ENCODE results near the gene PITPNC1.
"Not testable (repeated sequence)": the region's sequence is repeated elsewhere in the genome, so short reads cannot be mapped to it uniquely, and the experiment has no call there.

Gene PITPNC1

GRCh38 chr17:67632141-67632540 lies 255.1 kb downstream of the PITPNC1 start:
- no peak for DNase-seq

- no peak for DNase-seq
Observed at GRCh38 chr17:67633751-67634211, 256.7 kb downstream of the PITPNC1 start.

DNA sequence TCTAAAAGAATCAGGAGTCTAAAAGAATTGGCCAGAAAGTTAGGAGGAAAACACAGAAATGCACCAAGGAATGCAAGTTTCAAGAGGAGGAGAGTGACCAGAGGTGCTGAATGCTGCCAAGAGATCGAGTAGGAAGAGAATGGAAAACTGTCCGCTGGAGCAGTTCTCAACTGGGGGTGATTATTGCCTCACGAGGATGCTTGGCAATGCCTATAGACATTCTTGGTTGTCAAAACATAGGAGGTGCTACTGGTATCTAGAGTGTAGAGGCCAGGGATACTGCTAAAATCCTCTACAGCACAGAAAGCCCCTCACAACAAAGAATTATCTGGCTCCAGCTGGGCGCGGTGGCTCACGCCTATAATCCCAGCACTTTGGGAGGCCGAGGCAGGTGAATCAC lies 258.6 kb downstream of the PITPNC1 start:
- no peak for DNase-seq

- DNase-seq, result no peak
Observed at GRCh38 chr17:67636312-67636711, 259.2 kb downstream of the PITPNC1 start.

DNA sequence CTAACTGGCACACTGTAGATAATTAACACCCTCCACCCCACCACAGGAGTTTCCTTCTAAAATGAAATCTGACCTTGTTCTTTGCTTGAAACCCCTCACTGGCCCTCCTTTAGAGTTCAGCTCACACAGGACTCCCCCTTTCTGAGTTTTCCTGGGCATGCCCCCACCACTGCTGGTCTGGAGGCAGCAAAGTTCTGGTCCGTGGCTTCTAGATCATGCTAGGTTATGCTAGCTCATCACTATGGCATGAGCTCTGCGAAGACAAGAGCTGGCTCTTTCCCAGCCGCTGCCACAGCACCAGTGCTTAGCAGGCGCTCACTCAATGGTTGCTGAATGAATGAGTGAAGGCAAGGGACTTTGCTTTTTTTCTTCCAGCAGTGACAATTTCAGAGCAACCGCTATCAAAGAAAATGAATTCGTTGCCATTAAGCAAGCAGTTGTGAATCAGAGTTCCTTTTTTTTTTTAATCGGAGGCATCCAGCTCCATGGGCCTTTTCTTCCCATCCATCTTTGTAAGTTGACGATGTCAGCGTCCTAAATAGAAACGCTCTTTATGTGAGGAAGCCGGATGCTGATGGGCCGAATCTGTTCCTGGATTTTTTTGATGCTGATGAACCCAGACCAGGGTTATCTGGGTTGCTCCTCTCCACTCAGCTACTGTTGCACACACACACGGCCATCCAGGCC lies 259.9 kb downstream of the PITPNC1 start:
- DNase-seq, result no peak

DNA sequence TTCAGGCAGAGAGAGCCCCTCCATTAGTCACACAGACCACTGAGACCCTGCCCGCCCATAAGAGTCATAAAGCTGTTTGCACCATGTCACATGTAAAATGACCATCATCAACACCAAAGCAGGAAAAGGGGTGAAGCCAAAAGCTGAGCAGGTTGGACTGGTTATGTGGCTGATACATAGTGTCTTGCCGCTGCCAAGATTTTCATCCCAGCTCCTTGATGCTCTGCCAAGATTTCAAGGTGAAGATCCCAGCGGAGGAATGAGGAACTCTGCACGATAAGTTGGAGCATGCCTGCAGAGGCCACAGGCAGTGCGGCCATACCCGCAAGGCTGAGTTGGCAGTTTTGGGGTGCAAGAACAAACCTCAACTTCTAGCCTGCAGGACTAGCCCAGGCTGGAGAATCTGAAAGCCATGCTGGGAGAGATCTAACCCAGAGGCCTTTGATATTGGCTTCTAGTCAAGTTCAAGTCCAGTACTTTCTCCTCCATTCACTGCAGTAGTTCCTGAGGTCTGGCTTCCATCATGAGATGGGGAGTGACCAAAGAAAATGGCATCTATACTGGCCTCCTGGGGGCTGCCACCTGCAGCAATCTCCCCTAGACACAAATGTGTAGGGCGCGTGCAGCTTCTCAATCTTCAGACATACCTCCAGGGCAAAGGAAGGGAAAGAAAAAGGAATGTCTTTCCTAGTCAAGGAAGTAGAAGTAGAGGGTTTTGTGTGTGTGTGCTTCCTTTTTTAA lies 261.0 kb downstream of the PITPNC1 start:
- DNase-seq, result no peak

DNA sequence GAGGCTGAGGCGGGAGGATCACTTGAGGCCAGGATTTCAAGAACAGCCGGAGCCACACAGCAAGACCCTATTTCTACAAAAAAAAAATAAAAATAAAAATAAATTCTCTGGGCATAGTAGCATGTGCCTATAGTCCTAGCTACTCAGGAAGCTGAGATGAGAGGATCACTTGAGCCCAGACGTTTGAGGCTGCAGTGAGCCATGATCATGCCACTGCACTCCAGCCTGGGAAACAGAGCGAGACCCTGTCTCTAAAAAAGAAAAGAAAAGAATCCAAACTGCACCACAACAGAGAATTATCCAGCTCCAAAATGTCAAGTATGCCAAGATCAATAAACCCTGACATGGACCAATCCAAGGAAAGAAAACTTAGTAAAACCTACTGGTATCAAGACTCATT lies 261.8 kb downstream of the PITPNC1 start:
- DNase-seq, result no peak

GRCh38 chr17:67639555-67639954 lies 262.5 kb downstream of the PITPNC1 start:
- DNase-seq, result peak; percentile 28

- no peak for DNase-seq
Observed at GRCh38 chr17:67639979-67640378, 262.9 kb downstream of the PITPNC1 start.

- DNase-seq, result no peak
Observed at GRCh38 chr17:67642488-67642887, 265.4 kb downstream of the PITPNC1 start.

GRCh38 chr17:67644061-67644460 lies 267.0 kb downstream of the PITPNC1 start:
- no peak for DNase-seq

DNA sequence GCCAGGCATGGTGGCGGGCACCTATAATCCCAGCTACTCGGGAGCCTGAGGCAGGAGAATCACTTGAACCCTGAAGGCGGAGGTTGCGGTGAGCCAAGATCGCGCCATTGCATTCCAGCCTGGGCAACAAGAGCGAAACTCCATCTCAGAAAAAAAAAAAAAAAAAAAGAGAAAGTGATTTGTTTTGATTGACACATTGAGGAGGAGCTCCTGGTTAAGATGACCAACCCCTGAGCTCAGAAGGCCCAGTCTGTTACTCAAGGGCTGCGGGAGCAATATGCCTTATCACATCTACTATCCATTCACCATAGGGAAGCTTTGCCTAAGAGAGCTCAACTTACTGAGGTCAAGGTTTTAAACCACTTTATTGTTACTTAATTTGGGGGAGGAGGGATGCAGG lies 268.1 kb downstream of the PITPNC1 start:
- DNase-seq, result not testable (repeated sequence)

- no peak for DNase-seq
Observed at GRCh38 chr17:67646472-67646871, 269.4 kb downstream of the PITPNC1 start.

- DNase-seq, result no peak
Observed at GRCh38 chr17:67647482-67647881, 270.4 kb downstream of the PITPNC1 start.

- DNase-seq, result no peak
Observed at GRCh38 chr17:67648032-67648905, 271.2 kb downstream of the PITPNC1 start.

- DNase-seq, result not testable (repeated sequence)
Observed at GRCh38 chr17:67648906-67649295, 271.8 kb downstream of the PITPNC1 start.

GRCh38 chr17:67649891-67650290 lies 272.8 kb downstream of the PITPNC1 start:
- DNase-seq, result no peak

- not testable (repeated sequence) for DNase-seq
Observed at GRCh38 chr17:67651218-67651579, 274.1 kb downstream of the PITPNC1 start.

- DNase-seq, result no peak
Observed at GRCh38 chr17:67652433-67652832, 275.4 kb downstream of the PITPNC1 start.

DNA sequence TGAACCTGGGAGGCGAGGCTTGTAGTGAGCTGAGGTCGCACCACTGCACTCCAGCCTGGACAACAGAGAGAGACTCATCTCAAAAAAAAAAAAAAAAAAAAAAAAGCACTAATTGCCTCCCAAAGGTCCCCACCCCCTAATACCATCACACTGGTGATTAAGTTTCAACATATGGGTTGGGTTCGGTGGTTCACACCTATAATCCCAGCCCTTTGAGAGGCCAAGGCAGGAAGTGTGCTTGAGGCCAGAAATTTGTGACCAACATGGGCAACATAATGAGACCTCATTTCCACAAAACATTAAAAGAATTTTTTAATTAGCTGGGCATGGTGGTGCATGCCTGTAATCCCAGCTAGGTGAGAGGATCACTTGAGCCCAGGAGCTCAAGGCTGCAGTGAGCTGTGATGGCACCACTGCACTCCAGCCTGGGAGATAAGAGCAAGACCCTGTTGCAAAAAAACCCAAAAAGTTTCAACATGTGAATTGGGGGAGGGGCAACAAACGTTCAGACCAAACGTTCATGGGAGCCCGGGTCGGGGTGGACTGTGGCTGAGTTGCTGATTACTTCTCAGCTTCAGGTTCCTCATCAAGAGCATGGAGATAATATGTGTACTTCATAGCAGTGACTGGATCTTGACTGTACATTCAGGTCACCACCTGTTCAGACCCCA lies 278.5 kb downstream of the PITPNC1 start:
- no peak for DNase-seq

DNA sequence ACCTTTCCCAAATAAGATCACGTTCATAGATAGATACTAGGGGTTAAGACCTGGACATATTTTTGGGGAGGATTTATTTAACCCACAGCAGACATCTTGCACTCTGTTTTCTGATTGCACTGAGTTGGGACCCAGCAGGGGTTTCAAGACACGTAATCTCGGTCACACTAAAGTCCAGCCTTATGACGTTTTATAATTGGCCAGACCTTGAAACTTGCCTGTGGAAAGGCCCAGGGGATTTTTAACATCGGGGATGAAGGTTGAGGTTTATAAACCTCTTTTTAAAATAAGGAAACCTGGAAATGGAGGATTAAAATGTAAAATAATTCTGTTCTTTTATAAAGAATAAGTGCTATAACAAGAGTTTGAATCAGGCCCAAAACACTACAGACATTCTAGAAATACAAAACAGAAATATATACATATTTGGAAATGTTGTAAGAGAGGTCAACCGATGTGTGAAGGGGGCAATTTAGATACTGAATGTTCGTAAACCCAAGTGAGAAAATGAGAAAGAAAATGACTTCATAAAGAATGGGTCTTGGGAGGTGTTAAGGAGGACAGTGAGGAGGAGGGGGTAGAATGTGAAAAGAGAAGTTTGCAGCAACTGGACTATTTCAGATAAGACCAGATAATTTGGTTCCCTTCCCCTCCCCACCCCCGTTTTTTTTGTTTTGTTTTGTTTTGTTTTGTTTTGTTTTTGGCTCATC lies 279.6 kb downstream of the PITPNC1 start:
- DNase-seq, result no peak

DNA sequence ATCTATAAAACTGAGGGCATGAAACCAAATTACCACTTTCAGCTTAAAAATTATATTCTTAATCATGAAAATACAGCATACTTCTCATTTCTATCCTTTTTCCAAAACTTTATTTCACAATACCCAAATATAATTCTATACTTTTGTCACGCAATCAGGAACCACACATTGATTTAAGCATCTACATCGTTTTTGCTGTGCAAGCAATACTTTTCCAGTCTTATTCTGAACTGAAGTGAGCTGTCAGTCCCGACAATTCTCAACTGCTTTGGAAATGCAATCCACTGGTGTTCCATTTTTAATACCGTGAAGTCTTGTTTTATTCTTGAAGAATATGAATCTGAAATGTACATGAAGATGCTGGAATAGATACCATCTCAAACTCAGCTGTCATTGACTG lies 280.5 kb downstream of the PITPNC1 start:
- no peak for DNase-seq
